ENCODE measurements around the gene PEX14. TPM values are rescaled to one million over a fixed set of nuclear protein-coding genes. Genes with fewer than 3 reads are reported as not detected.

PEX14 gene
- total and polyA plus RNA-seq, 9 of the 15 experiments (the other 6 are each of a cell fraction or from before 2014, with no cell fraction given), result 2.6 to 45.7 (median 22.7) TPM

DNA sequence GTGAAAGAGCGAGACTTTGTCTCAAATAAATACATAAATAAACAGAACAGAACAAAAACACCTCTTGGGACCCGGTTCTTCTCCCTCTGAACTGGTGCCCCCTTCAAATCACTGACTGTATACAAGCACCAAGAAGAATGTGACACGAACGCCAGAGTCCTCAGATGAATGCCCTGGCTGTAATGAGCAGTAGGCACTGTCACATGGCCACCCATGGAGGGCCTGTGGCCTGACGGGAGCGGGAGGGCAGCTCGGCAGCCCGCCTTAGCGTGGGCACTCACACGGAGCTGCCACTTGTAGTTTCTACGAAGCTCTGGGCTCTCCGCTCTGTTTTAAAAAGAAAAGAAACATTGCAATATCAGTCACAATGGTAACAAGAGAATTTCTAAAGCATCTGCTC, 146.0 kb downstream of the PEX14 start:
- Histone ChIP-seq H3K27me3 (ENCODE audit: control insufficient read depth in 2 of 2, insufficient read depth in 2 of 2, low read length in 2 of 2) (no peaks in the 10 kb centered on the region), H3K4me3 (no peak overlapping the region), H3K79me2 (ENCODE audit: control insufficient read depth, insufficient read depth, low read length) (no peaks in the 10 kb centered on the region), H3K9me1 (ENCODE audit: control insufficient read depth, insufficient read depth, low read length) (no peaks in the 10 kb centered on the region), H2AFZ (ENCODE audit: low read depth, low read length) (no peak overlapping the region), H3K4me2 (ENCODE audit: insufficient read depth, low read length) (no peak overlapping the region), H3K9ac (ENCODE audit: insufficient read depth in 1 of 2, low read depth in 2 of 2, low read length in 2 of 2) (no peak overlapping the region), H3K9me3 (replicated peaks; ENCODE audit: control insufficient read depth, insufficient read depth, low read depth, low read length) (no peaks in the 10 kb centered on the region), H3K27ac (ENCODE audit: extremely low read depth, low read depth, low read length) (no peak overlapping the region), H3K4me1 (replicated peaks in 1 of 2; ENCODE audit: control insufficient read depth in 2 of 2, insufficient read depth in 2 of 2, low read length in 2 of 2) (no peaks in the 10 kb centered on the region), H3K36me3 (ENCODE audit: control insufficient read depth, insufficient read depth, low read length) (peaks cover 27% of the 10 kb centered on the region; the same call in 2 of the 3 replicates), H4K20me1 (replicated peaks; ENCODE audit: control insufficient read depth, insufficient read depth, low read length) (0 out of 2 replicates have a peak, but pooled peaks cover 3% of the 10 kb centered on the region)
- in situ Hi-C loops (cut with MboI), result no loop called here
- intact Hi-C loops (cut with micrococcal nuclease), result no loop called here
- no peak for ATAC-seq
- 90% methylated on average over 11 of the region's 12 CpGs for WGBS (ENCODE audit: insufficient coverage, low coverage, missing lambda C conversion rate)
- ChIA-PET CTCF (ENCODE audit: low intra/inter-chr PET ratio) (interaction anchor here (0.7 kb wide), 1 partner anchor 1282 kb away, joined by 4 read pairs; no protein-coding TSS in a partner anchor), POLR2A (interaction anchor here (1.5 kb wide), 1 partner anchor 9 kb away, joined by 4 read pairs; no protein-coding TSS in a partner anchor)
- DNase-seq (ENCODE audit: extremely low read depth in 1 of 4, low spot score in 3 of 4), result no peak
- FAIRE-seq, result no peak
- no peak for TF ChIP-seq ZBTB7A (IDR thresholded peaks at IDR 0.05; ENCODE audit: borderline replicate concordance, control insufficient read depth, low read depth, low read length)
- no peak for TF ChIP-seq MAFK (IDR thresholded peaks at IDR 0.05; ENCODE audit: low read length)
- no peak for TF ChIP-seq E2F3 (CRISPR knock-in tag; IDR thresholded peaks at IDR 0.05)
- no peak for TF ChIP-seq ZBTB17 (CRISPR knock-in tag; IDR thresholded peaks at IDR 0.05)
- TF ChIP-seq, protein P1, sequence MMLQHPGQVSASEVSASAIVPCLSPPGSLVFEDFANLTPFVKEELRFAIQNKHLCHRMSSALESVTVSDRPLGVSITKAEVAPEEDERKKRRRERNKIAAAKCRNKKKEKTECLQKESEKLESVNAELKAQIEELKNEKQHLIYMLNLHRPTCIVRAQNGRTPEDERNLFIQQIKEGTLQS (IDR thresholded peaks at IDR 0.05), result no peak
- TF ChIP-seq, protein P1 (CRISPR knock-in tag; conservative IDR thresholded peaks at IDR 0.05), result no peak
- no peak for TF ChIP-seq ZNF444 (CRISPR knock-in tag; IDR thresholded peaks at IDR 0.05)
- no peak for TF ChIP-seq ESRRA (IDR thresholded peaks at IDR 0.05; ENCODE audit: borderline replicate concordance, low read depth)
- no TSS peak for BruUV-seq (replicated peaks)
